ENCODE data around the gene ELL. TPM values are rescaled to one million over a fixed set of nuclear protein-coding genes. Genes with fewer than 3 reads are reported as not detected.
A peak's percentile ranks its signal among the peaks of the same experiment; 100 is the strongest.

Gene ELL
- total RNA-seq, 4 donors from 2014 or later, result 16.2 to 72.2 (median 18.0) TPM

DNA sequence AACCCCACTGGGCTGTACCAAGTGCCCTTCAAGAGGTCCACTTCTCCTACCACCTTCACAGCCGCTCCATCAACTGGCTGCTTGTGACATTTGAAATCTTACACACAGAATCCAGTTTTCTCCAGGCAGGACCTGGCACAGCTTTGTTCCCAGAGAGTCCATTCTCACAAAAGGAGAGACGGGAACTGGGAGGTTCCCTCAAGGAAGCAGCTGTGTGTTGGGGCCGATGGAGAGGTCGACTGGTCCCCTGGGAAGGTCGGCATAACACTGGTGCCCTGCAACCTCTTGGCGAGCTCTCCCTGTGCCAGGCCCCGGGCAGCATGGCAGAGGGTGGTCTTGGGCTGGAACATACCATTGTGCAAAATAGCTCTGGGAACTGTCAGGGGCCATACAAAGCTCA is 21.5 kb downstream of the ELL start:
- no peak for DNase-seq
- in situ Hi-C loops (cut with MboI; ENCODE audit: low pct_ligation_motif_present in 1 of 4, low pct_unique_long_range_greater_than_20kb in 1 of 4, low sequenced_read_pairs in 3 of 4), result no loop called here
- Histone ChIP-seq H3K9me3 (no peaks in the 10 kb centered on the region), H3K36me3 (no peaks in the 10 kb centered on the region), H3K27ac (peak overlapping the region; percentile 15 to 78 (median 18)), H3K27me3 (no peaks in the 10 kb centered on the region), H3K4me1 (peaks cover 56 to 91% (median 82%) of the 10 kb centered on the region in 4 donors), H3K4me3 (no peak overlapping the region)
- WGBS, 2 donors (ENCODE audit: low coverage in 1 of 2), result 67 to 69% methylated on average over 1 to 7 of the region's 7 CpGs
- TF ChIP-seq POLR2AphosphoS5 (IDR thresholded peaks at IDR 0.05) (no peak), EP300 (IDR thresholded peaks at IDR 0.05; ENCODE audit: low read depth) (no peak), POLR2A (IDR thresholded peaks at IDR 0.05) (no peak)
- TF ChIP-seq, protein P1, sequence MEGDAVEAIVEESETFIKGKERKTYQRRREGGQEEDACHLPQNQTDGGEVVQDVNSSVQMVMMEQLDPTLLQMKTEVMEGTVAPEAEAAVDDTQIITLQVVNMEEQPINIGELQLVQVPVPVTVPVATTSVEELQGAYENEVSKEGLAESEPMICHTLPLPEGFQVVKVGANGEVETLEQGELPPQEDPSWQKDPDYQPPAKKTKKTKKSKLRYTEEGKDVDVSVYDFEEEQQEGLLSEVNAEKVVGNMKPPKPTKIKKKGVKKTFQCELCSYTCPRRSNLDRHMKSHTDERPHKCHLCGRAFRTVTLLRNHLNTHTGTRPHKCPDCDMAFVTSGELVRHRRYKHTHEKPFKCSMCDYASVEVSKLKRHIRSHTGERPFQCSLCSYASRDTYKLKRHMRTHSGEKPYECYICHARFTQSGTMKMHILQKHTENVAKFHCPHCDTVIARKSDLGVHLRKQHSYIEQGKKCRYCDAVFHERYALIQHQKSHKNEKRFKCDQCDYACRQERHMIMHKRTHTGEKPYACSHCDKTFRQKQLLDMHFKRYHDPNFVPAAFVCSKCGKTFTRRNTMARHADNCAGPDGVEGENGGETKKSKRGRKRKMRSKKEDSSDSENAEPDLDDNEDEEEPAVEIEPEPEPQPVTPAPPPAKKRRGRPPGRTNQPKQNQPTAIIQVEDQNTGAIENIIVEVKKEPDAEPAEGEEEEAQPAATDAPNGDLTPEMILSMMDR (IDR thresholded peaks at IDR 0.05), result no peak
- intact Hi-C loops (cut with DNase I; ENCODE audit: low total_unique reads), result loop anchor here (5.0 kb wide), 1 partner anchor 333 kb away; no protein-coding TSS in a partner anchor

DNA sequence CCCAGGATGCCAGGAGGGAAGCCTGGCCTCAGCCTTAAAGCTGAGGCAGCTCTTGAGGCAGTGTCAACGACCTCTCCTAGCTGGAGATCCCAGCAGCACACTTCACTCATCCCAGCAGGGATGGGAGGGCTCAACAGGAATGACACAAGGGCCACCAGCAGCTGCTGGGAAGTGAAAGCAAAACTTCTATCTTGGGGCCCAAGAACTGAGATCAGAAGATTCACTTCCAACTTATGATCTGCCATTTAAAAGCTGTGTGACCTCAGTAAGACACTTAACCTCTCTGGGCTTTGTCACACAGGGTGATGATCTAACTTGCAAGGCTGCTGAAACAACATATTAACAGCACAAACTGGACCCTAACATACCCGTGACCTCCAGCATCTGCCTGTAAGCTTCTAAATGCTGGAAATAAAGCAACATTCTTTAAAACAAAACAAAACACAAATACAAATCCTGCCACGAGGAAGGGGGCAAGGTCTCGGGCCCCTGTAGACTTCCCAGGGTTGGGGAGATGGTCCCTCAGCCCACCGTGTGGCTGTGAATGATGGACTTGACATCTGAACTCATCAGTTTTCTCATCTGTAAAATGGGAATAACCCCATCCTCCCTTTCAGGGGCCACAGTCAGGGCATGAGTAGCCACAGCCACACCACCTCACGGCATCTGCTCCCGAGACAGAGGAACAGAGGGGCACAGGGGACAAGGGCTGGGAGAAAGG is 22.7 kb downstream of the ELL start:
- in situ Hi-C loops (cut with MboI; ENCODE audit: low pct_ligation_motif_present in 1 of 4, low pct_unique_long_range_greater_than_20kb in 1 of 4, low sequenced_read_pairs in 3 of 4), result no loop called here
- 79% methylated on average over 7 of the region's 7 CpGs; no CpG with 5 or more reads in 1 of the 2 donors for WGBS, 2 donors (ENCODE audit: low coverage in 1 of 2)
- DNase-seq, result no peak
- no peaks in the 10 kb centered on the region for H3K9me3 ChIP-seq
- no peaks in the 10 kb centered on the region for H3K36me3 ChIP-seq
- intact Hi-C loops (cut with DNase I; ENCODE audit: low total_unique reads), result no loop called here
- peaks cover 44 to 91% (median 81%) of the 10 kb centered on the region in 4 donors for H3K4me1 ChIP-seq
- TF ChIP-seq EP300 (IDR thresholded peaks at IDR 0.05; ENCODE audit: low read depth) (no peak), POLR2A (IDR thresholded peaks at IDR 0.05) (no peak), POLR2AphosphoS5 (IDR thresholded peaks at IDR 0.05) (no peak)
- TF ChIP-seq, protein P1 (IDR thresholded peaks at IDR 0.05), result no peak
- no peaks in the 10 kb centered on the region for H3K27me3 ChIP-seq
- H3K4me3 ChIP-seq, result no peak overlapping the region
- peak overlapping the region; percentile 8 to 42 (median 26) for H3K27ac ChIP-seq

DNA sequence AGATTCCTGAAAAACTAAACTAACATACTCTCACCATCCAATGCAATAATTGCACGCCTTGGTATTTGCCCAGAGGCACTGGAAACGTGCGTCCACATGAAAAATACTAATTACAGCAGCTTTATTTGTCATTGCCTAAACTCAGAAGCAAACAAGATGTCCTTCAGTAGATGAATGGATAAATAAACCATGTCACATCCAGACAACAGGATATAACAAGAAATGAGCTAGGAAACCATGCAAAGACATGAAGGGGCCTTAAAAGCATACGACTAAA is 25.0 kb downstream of the ELL start:
- no peaks in the 10 kb centered on the region for H3K9me3 ChIP-seq
- no peak overlapping the region for H3K4me3 ChIP-seq
- in situ Hi-C loops (cut with MboI; ENCODE audit: low pct_ligation_motif_present in 1 of 4, low pct_unique_long_range_greater_than_20kb in 1 of 4, low sequenced_read_pairs in 3 of 4) (no loop called here), intact Hi-C loops (cut with DNase I; ENCODE audit: low total_unique reads) (no loop called here)
- no peaks in the 10 kb centered on the region for H3K27me3 ChIP-seq
- peaks cover 21 to 83% (median 63%) of the 10 kb centered on the region in 4 donors for H3K4me1 ChIP-seq
- H3K27ac ChIP-seq, result peak overlapping the region; percentile 44 to 63 (median 62)
- H3K36me3 ChIP-seq, result no peaks in the 10 kb centered on the region
- no peak for DNase-seq
- WGBS, 2 donors (ENCODE audit: low coverage in 1 of 2), result 56 to 72% methylated on average over 1 to 4 of the region's 4 CpGs
- no peak for TF ChIP-seq POLR2A (IDR thresholded peaks at IDR 0.05)
- TF ChIP-seq, protein P1 (IDR thresholded peaks at IDR 0.05), result no peak
- TF ChIP-seq EP300 (IDR thresholded peaks at IDR 0.05; ENCODE audit: low read depth), result no peak
- no peak for TF ChIP-seq POLR2AphosphoS5 (IDR thresholded peaks at IDR 0.05)

DNA sequence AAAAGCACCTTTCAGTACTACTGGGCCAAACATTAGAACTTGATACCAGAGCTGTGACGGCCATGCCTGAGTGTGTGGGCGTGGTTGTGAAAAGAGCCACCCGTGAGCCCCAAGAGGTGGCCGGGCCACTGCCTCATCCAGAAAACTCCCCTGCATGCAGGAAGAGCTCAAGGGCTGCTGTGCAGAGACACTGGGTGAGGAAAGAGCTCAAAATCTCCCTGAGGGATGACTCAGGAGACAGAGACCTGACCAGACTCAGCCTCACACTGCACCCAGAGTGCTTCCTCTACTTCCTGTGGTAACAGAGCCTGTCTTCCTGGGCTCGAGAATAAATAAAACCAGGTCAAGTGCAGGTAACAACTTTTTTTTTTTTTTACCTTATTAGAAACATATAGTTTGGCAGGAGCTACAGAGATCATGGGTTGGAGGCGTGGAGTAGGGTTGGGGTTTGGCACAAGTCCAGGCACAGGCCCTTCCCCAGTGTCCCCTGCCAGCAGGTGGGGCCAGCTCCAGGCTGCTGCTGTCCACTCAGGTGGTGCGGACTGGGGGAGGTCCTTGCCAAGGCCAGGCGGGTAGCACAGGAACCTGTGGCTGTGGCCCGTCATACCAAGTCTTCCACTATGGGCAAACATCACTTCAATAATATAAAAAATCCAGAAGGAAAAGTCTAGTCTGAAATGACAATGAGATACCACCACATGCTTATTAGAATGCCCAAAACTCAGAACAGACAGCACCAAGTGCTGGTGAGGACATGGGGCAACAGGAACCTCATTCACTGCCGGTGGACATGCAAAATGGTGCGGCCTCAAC is 25.5 kb downstream of the ELL start:
- in situ Hi-C loops (cut with MboI; ENCODE audit: low pct_ligation_motif_present in 1 of 4, low pct_unique_long_range_greater_than_20kb in 1 of 4, low sequenced_read_pairs in 3 of 4), result no loop called here
- Histone ChIP-seq H3K27ac (peak overlapping the region; percentile 44 to 63 (median 62)), H3K4me3 (no peak overlapping the region), H3K36me3 (no peaks in the 10 kb centered on the region), H3K4me1 (peaks cover 16 to 78% (median 57%) of the 10 kb centered on the region in 4 donors), H3K27me3 (no peaks in the 10 kb centered on the region), H3K9me3 (no peaks in the 10 kb centered on the region)
- intact Hi-C loops (cut with DNase I; ENCODE audit: low total_unique reads), result no loop called here
- DNase-seq, result peak; percentile 73
- WGBS, 2 donors (ENCODE audit: low coverage in 1 of 2), result 54 to 62% methylated on average over 4 to 11 of the region's 11 CpGs
- no peak for TF ChIP-seq POLR2AphosphoS5 (IDR thresholded peaks at IDR 0.05)
- no peak for TF ChIP-seq EP300 (IDR thresholded peaks at IDR 0.05; ENCODE audit: low read depth)

Data from transverse colon (tissue), 4 donors.